HG03469 (cell line): ENCODE measurements around the gene LRMDA.

ENCODE experiments used
- ATAC-seq: cut with Tn5 transposase; IDR thresholded peaks from one replicate; pipeline ENCODE4 v1.9.1; 2021; ENCODE audit warnings: mild to moderate bottlenecking, moderate library complexity, moderate number of reproducible peaks; ENCODE audit not compliant: unreplicated experiment

Gene LRMDA

DNA sequence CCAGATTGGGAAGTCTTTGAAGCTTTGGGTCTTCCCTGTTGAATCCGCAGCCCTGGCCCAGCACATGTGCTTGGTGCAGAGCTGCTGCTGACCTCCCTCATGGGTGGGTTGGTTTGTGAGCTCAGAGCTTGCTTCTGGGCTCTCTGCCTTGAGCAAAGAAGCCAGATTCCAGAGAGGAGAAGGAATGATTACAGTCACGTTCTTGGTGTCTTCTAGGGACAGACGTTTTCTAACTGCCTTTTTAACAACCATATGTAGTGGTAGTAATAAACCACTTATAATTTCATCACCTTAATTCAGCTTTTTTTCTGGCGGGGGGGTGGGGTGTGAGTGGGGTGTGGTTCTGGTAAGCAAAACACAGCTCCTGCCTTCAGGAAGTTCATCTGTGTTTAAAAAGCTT lies 39.5 kb downstream of the LRMDA start:
- ATAC-seq = no peak

DNA sequence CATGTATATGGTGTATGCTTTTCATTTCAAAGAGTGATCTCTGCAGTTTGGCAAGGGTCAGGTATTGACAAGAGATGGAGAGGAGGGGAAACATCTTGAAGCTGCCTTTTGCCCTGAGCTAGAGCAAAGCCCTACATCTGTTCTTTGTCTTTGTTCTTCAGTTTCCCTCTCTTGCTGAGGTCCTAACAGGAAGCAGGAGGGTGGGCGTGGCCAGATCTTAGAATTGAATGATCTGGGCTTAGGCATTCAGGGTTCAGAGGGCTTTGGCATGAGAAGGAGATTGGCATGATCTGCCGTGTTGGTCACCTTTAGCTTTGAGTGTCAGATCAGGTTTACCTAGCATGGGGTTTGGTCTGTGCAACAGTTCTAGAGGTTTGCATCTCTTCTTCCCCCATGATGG lies 41.3 kb downstream of the LRMDA start:
- ATAC-seq = no peak

DNA sequence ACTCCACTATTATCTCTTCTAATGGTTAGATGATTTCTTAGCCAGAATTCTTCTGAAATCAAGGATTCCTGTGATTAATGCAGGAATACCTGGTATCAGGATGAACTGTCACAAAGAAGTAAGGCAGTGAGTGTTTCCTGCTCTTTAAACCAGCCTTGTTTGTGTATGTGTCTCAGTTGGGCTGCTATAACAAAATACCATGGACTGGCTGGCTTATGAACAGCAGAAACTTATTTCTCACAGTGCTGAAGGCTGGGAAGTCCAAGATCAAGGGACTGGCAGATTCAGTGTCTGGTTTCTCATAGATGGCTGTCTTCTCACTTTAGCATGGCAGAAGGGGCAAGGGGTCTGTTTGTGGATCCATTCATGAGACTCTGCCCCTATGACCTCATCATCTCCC lies 42.7 kb downstream of the LRMDA start:
- ATAC-seq = no peak

DNA sequence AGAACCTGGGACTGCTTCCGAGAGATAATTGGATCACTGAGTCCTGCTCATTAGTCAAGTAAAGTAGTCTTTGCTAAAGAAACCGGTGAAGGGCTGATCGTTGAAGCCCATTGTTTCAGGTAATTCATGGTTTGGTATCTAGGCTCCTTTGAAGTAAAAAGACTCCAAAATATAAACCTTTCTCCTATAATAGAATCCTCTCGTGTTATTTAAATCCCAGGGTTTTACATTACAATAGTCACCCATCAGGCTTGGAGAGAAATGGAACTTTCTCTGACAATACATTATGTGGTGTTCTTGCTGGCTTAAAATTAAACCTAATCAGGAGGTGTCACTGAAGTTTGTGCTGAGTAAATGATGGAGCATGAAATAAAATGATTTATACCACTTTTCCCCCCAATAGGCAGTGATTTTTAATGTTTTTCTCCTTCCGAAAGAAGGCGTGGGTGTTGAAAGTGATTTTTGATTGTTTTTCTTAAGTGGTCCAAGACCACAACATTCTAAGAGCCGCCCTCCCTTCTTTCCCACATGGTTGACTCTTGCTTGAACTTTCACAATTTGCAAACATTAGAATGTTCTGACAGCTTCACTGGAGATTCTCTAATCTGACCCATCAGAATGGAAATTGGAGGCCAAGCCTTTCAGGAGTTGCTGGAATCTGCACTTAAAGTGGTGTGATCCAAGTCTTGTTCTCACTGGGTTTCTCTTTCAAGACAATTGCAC lies 44.2 kb downstream of the LRMDA start:
- ATAC-seq = no peak

DNA sequence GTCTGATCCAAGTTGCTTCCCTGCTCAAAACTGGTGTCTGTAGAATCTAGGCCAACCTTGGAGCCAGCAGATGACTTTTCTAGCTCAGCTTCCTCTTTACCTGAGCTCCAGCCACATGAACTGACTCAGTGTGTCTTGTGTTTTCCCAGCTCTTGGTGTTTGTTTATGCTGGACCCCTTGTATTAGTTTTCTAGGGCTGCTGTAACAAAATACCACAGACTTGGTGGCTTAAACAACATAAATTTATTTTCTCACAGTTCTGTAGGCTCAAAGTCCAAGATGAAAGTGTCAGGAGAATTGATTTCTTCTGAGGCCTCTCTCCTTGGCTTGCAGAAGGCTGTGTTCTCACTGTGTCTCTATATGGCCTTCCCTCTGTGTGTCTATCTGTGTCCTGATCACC lies 45.1 kb downstream of the LRMDA start:
- no peak for ATAC-seq

DNA sequence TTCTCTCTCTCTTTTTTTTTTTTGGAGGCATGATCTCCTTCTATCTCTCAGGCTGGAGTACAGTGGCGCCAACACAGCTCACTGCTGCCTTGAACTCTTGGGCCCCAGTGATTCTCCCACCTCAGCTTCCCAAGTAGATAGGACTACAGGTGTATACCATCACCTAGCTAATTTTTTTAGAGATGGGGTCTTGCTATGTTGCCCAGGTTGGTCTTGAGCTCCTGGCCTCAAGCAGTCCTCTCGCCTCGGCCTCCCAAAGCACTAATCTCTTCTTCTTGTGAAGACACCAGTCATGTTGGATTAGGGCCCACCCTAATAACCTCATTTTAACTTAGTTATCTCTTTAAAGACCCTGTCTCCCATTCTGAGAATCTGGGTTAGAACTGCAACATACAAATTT lies 45.6 kb downstream of the LRMDA start:
- ATAC-seq = no peak

DNA sequence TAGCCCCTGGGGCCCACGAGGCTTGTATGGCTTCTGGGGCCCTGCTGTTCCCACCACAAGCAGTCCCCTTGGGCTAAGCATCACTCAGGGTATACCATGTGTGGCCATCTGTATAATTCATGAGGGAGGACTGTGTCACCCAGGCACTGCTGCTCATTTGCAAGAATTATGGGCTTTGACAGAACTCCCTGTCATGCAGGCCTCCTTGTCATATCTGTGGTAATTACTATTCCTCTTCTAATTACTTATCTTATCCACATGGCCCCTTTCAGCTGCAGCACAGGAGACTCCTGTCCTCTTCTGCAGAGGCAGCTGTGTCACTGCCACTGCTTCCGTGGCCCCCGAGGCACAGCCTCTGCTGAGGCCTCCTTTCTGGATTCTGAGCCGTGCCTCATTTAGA lies 46.3 kb downstream of the LRMDA start:
- ATAC-seq = no peak

DNA sequence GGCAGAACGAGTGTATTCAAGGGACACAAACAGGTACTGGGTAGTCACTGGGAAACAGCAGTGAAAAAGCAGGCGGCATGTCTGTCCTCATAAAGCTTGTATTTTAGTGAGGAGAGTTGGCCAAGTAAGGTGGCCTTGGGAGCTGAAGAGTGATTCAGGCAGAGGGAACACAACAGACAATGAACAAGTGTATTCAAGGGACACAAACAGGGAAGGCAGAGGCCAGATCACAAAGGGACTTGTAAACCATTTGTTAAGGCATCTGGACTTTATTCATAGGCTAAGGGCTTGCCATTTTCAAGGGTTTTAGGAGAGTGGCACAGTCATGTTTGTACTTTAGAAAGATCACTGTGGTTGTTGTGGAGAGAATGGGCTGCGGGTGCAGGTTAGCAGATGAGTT lies 49.0 kb downstream of the LRMDA start:
- ATAC-seq = no peak

DNA sequence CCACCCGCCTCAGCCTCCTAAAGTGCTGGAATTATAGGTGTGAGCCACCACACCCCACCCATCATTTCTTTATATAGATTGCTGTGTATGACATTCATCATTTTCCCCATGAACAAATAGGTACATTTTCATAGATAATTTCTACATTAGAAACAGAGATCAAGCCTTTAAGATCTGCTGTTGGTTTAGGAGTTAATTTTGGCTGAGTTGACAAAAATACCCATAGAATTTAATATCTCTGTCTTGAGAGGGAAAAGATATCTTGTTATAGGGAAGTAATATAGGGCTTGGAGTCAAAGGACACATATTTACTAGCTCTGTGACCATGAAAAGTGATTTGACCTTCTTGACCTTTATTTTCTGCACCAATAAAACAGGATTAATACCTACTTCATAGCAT lies 51.8 kb downstream of the LRMDA start:
- ATAC-seq = no peak

DNA sequence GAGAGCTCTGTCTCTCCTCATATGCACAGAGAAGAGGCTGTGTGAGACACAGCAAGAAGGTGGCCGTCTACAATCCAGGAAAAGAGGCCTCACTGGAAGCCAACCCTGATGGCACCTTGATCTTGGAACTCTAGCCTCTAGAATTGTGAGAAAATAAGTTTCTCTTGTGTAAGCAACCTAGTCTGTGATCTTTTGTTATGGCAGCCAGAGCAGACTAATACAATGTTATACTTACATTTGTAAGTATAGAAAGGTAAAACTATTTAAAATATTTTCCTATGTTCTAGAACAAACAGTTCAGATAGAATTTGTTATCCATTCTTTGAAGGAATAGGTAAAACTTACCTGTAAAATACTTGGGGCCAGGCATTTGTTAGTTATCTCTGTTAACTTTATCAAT lies 53.3 kb downstream of the LRMDA start:
- no peak for ATAC-seq

DNA sequence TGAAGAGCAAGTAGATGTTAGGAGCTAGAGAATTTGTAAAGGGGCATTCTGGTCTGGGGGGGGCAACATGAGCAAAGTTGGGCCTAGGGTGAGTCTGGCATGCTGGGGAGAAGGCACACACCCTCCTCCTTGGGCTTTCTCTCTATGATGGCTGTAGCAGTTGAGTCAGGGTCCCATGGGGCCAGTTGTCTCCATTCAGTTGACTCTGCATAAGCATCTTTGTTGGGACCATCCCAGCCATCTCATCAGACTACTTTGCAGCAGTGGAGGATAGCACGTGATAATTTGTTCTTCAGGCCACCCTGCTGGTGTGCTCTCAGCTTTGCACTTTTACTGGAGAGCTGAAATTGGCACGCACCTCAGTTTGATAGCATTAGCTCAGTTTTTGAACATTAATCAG lies 55.2 kb downstream of the LRMDA start:
- ATAC-seq = no peak

DNA sequence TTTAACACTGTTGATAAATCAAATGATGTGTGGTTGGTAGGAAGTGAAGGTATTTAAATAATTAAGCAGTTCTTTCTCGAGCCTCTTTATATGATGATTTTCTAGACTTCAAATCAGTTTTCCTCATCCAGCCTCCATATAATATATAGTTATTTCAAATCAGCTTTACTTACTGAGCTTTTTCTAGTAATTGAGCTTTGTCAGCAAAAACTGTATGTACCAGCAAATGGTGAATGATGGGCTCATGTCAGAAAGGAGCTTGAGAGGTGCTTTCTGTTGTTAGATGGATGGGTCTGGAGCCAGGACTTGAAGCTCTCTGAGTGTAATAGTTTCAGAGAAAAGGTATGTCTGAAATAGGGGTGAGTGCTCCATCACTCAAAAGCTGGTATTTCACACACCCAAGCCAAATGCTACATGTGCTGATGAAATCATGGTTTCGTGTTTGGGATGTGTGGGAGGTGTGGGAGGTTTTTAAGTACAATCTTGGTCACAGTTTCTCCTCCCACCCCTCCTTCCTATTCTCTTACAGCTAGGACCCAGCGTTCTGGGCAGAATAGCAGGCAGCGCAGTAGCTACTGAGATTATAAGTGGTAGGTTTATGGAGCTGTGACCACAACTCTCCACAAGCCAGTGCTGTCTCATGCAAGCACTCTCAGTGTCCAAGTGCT lies 55.8 kb downstream of the LRMDA start:
- no peak for ATAC-seq

DNA sequence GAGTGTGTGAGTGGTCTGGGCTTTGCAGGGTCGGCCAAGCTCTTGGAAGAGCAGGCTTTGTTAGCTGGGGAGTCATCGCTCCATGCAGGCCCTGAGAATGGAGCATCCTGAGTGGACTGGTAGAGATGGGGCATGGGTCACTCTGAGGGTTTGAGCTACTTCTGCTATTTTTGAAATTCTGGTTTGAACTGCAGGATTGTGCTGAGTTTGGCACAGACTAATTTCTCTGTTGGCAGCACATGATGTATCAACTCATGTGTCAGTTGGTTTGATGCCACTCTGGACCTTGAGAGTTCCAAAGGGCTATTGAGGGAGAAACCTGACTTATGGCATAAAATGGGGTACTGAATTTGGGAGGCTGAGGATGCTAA lies 56.3 kb downstream of the LRMDA start:
- ATAC-seq = no peak

DNA sequence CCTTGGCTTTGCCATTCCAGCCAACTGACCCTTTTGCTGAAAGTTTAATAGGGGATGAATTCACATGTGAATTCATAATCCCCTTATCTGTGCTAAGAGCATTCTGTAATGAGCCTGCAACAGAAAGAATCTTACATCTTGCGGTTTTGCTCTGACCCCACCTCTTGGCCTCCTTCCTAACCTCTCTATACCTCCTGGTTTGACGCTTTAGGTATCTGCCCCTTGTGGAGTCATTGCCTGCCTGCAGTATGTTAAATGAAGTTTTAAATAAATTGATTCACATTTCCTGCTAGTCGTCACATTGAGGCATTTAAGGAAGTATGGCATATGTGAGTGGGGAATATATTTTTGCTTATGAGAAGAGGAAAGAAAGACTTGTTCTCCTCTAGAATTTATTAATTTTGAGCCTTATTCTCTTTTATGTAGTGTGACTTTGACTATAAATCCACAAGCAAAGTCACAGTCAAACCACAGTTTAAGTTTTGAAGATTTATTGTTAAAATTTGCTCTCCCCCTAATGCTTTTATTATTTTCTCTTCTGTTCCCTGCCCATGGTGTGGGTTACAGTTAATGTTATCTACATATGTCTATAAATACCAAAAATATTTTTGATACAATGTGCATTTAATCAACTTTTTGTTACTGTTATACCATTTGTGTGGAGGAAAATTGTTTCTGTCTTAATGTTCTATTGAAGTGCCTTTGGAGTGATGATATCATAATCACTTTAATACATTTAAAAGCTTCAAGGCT lies 60.9 kb downstream of the LRMDA start:
- no peak for ATAC-seq

DNA sequence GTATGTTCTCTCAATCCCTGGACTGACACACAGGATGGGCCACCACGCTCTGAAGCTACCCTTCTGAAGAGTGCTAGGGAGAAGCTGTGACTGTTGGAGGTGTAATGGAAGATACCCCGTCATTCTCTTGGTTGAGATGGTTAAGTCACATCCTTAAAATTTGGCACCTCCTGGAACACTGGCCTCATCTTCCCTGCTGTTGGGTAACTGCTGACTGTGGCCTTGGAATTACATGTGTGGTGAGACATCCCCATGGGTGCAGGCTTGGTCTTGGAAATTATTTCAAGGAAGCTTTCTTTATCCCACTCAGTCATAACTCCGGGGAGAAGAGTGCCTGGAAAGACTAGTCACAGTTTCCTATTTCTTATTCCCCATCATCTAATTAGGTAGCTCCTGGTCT lies 62.0 kb downstream of the LRMDA start:
- no peak for ATAC-seq

DNA sequence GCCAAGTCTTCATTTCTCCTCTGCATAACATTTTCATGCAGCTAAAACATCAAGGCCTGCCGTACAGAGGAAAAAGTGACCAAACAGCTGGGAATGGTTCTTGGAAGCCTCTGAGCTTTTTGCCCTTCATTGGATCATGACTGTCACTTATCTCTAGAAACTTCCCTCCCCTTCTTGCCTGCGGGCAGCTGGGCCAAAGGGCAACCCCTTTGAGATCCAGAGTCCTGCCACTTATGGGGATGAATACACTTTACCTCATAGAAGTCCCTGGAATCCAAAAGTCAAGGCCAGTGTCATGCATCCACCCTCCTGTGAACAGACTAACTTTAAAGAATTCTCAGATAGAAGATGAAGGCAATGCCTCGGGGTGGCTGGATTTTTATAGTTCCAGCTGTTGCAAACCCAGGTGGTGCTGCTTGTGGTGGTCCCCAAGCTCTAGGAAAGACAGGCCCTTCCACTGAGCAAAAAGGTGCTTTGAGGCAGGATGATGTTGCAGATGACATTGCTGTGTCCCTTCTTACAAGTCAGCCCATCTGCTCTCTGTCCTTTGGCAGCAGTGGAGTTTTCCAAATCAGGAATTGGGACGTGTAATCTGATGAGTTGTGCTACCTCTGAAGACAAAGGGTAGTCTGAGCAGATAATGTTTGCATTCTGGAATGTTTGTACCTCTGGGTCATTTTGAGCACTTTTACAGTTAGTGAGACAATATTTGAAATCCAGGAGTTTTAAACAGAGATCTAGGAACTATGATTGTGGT lies 64.2 kb downstream of the LRMDA start:
- no peak for ATAC-seq

DNA sequence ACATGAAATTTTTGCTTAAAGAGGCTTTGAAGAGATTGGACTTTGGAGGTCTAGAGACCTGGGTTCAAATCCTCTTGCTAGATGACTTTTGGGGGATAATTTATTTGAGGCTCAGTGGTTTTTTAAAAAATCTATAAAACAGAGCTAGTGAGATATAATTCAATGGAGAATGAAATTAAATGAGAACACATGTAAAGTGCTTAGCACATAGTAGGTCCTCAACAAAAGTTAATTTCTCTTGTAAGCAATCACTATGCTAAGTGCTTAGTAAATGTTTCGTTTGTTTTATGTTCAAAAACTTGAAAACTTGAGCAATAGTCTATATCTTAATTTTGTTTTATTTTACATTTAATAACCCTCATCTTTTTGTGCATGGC lies 64.8 kb downstream of the LRMDA start:
- ATAC-seq = no peak

DNA sequence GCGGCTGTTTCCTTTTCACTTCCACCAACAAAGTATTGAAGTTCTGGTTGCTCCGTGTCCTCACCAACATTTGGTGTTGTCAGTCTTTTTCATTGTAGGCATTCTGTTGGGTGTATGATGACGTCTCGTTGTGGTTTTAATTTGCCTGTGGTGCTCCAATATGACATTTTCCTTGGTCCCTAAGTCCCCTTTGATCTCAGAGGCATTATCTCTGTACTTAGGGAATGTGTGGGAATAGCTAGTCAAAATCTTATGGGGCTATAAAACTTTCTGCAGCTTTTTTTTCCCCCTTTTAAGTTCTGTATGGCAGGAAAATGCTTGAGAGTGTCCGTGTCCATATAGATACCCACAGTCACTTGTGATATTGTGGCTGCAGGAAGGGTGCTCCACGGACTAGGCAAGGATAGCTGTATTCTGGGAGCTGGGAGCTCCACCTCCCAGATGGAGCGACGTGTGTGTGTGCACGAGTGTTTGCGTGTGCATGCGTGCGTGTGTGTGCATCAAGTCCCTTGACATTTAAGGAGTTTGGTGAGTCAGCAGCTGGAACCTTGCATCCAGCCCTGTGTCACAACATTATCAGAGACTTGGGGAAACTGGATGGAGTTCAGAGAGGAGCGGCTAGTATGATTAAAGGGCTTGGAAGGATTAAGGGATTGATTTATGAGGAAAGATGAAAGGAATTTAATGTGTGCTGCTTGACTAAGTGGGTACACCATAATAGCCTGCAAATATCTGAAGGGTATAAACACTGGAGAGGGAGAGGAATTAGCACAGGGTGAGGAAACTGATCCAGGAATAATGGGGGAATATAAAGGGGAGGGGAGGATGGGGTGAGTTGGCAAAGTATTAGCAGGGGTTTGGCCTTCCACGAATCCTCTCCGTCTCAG lies 66.8 kb downstream of the LRMDA start:
- ATAC-seq = no peak

DNA sequence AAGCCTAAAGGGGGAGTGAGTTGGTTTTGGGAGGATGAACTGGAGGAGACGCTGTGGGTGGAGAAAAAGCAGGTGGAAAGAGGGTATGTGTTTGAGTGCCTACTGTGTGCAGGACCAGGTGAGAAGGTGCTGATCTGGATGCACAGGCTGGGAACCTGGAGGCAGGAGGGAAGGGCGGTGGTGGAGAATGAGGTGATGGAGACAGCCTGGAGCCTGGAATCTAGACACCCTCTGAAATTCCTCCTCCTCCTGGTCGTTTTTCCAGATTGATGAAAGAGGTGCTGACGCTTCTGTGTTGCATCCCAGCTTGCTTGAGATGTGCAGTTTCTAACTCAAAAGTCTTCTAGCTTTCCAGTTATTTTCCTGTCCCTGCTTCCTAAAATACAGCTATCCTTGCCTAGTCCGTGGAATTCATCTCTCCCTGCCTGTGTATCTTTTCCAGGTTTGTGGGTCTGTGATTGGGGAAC lies 67.5 kb downstream of the LRMDA start:
- ATAC-seq = no peak

DNA sequence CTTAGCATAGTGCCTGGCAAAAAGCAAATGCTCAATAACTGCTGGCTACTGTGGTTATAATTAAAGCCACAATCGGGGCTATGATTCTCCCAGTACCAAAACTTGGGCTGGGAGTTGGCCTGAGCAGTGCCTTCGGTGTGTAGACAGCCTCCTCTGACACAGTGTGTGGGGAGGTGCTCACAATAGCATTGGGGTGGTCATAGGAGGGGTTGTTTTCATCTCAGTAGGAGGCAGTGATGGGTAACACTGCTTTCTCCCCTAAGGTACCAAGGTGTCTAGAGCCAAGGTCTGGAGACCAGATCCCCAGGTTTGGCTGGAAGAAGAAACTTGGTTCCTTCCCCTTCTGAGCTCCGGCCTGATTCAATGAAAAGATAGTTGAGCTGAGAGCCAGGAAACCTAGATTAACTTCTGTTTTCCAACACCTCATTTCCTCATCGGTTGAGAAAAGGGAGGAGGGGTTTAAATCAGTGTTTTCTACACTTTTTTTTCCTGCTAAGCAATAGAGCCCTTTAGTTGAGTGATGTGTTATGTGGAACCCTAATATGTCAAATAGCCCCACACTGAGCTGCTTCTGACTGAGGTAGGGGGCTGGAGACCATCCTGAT lies 68.2 kb downstream of the LRMDA start:
- no peak for ATAC-seq
